Fibroblast of skin of left quadriceps (primary cell): ENCODE data around the gene CNNM3.

Source experiments
- DNase-seq, 2 experiments: peaks; one replicate each; pipeline ENCODE4 v3.0.0-alpha.2; 2013; ENCODE audit warnings: low read depth in 2 of 2

The CNNM3 gene

DNA sequence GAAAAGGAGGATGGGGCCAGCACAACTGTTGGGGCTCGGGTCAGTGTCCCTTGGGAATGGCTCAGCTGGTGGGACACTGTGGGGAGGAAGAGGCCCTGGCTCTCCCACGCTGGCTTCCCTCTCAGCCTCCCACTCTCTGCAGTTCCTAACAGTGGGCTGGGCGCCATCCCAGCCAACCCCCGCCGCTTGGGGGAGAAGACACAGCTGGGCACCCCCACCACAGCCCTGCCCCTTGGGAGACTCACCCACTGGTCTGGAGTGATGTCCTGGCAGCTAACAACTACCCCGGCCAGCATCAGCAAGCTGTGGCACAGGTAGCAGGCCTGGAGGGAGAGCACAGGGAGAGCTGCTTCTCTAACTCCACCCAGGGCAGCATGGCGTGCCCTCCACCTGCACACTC is 62.1 kb downstream of the CNNM3 start:
- DNase-seq: no peak

DNA sequence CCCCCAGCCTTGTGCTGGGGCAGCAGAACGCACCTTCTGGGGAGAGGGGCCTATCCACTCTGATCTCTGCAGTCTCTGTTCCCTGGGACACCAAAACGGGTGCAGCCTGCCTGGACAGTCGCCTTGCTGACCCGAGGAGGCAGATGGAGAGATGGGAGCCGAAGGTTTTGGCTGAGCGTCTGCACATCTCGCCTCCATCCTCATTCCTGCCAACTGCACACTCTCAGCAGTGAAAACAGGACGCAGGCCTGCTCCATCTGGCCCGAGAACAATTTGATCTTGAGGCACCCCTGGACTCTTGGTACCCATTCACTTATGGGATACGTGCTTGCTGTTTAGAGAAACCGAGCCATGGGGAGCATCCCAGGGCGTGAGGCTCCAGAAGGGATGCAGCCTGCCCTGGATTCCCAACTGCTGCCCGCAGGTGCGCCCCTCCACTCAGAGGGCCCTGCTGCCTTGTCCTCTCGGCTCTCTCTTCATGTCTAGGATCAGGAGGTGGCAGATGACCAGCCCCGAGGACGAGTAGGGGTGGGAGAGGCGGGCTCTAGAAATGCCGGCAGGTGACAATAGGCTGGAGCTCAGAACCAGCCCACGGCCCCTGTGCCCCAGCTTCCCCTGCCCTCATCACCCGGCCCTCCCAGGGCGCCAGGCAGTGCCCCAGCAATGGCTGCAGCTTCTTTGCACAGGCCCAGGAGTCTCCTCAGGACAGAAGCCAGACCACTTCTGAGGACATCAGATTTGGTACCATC is 62.9 kb downstream of the CNNM3 start:
- DNase-seq: no peak

- no peak for DNase-seq
These were observed 63.5 kb downstream of the CNNM3 start for GRCh38 chr2:96879545-96880040.

DNA sequence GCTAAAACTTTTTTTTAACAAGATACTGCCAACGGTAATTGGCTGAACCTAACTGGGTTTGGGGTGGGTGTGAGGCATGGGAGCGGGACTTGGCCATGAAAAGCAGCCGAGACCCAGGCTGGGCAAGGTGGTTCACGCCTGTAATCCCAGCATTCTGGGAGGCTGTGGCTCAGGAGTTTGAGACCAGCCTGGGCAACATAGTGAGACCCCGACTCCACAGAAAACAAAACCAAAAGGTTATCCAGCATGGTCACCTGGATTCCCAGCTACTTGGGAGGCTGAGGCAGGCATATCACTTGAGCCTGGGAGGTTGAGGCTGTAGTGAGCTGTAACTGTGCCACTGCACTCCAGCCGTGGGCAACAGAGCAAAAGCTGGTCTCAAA is 64.8 kb downstream of the CNNM3 start:
- no peak for DNase-seq

DNA sequence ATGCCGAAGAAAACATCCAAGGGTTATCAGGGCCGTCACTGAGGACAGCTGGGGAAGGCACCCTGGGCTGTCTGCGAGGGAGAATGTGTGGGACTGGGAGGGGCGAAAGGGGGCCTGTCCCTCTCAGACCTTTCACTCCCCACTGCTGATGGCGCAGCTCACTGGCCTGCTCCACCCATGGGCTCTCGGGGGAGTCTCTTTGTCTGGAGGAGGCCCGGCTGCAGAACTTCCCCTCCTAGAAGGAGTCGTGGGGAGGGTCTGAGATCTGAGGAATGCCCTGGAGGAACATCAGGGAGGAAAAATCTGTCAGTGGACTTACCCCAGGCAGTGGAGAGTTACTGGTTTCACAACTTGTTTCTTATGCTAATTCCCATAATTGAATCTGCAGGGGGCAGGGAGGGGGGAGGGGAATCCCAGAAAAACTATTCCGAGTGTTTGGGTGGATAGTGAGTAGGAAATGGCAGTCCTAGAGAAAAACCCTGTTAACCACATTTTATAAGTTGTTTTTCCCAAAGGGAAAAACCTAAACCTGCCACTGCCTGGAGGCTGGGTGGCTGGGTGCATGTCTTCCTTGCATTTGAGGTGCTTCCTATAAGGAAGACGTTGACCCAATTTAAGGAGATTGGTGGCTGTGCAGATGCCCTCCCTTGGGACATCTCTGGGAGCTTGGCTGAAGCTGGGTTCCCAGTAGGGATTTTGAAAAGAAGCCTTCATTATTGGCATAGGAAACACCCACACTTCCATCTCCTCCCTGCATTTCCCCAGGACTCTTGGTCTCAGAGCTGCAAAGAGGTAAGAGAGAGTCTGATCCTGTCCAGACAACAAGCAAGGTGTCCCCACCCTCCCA is 65.5 kb downstream of the CNNM3 start:
- no peak for DNase-seq

GRCh38 chr2:96882230-96882629 is 66.2 kb downstream of the CNNM3 start:
- DNase-seq: no peak

GRCh38 chr2:96882906-96883305 is 66.8 kb downstream of the CNNM3 start:
- no peak for DNase-seq

- no peak for DNase-seq
These were observed 67.2 kb downstream of the CNNM3 start for GRCh38 chr2:96883306-96883705.
